H1 (cell line): ENCODE results near the gene MILR1. TPM values are rescaled to one million over a fixed set of nuclear protein-coding genes. Genes with fewer than 3 reads are reported as not detected.

ENCODE experiments used
- CTCF ChIA-PET: fragments of 300-600 bp; sonication (Branson Sonifier 250); formaldehyde crosslinking; loops from one replicate; lab custom pipeline; 2021; ENCODE audit not compliant: partially characterized antibody; lab: Charles Lee
- POLR2A ChIA-PET: fragments of 300-600 bp; sonication (Branson Sonifier 250); formaldehyde crosslinking; loops from one replicate; lab custom pipeline; 2021; ENCODE audit warnings: inconsistent platforms; ENCODE audit not compliant: partially characterized antibody; lab: Charles Lee
- DNase-seq, 2 experiments: peaks; one replicate each; pipeline versions ENCODE4 v3.0.0 to v3.0.0-alpha.2; 2010 to 2022; ENCODE audit warnings: low spot score in 2 of 2, low read depth in 1 of 2, mixed read lengths in 1 of 2
- FAIRE-seq: peaks from 2 replicates; lab custom pipeline; 2011; peaks lifted over from hg19 to GRCh38; lab: Jason Lieb, UNC
- H2AFZ ChIP-seq: 2 replicates; pipeline ENCODE4 v1.8.1; 2012; ENCODE audit warnings: low read length, inconsistent platforms
- H2AK5ac ChIP-seq: 2 replicates; pipeline ENCODE4 v1.6.1; 2013; ENCODE audit warnings: low read depth, low read length
- H2BK120ac ChIP-seq: replicated peaks from 2 replicates; pipeline ENCODE3; 2013; ENCODE audit warnings: low read depth, low read length, inconsistent platforms
- H2BK12ac ChIP-seq: 2 replicates; pipeline ENCODE4 v1.6.1; 2013; ENCODE audit warnings: low read depth, low read length
- H2BK15ac ChIP-seq: 2 replicates; pipeline ENCODE4 v1.6.1; 2013; ENCODE audit warnings: low read length
- H2BK20ac ChIP-seq: 2 replicates; pipeline ENCODE4 v1.6.1; 2013; ENCODE audit warnings: low read length
- H2BK5ac ChIP-seq: 2 replicates; pipeline ENCODE4 v1.6.1; 2013; ENCODE audit warnings: low read depth, low read length
- H3K14ac ChIP-seq: 2 replicates; pipeline ENCODE4 v1.6.1; 2013; ENCODE audit warnings: inconsistent platforms; ENCODE audit not compliant: insufficient read length
- H3K18ac ChIP-seq: 2 replicates; pipeline ENCODE4 v1.6.1; 2013; ENCODE audit warnings: low read length; ENCODE audit errors: extremely low read depth
- H3K23ac ChIP-seq: 2 replicates; pipeline ENCODE4 v1.6.1; 2013; ENCODE audit warnings: inconsistent platforms; ENCODE audit not compliant: insufficient read length
- H3K23me2 ChIP-seq: 2 replicates; pipeline ENCODE4 v1.6.1; 2013; ENCODE audit warnings: low read depth, low read length
- H3K27ac ChIP-seq: 2 replicates; pipeline ENCODE4 v1.6.1; 2011; ENCODE audit warnings: low read depth, low read length, inconsistent platforms
- H3K27me3 ChIP-seq, 4 experiments: replicated peaks in 1 of 4; 1 replicate in 1 of 4; 2 replicates in 3 of 4; pipeline versions ENCODE4 v1.6.1 to v1.8.1; 2011 to 2013; ENCODE audit warnings: low read length in 3 of 4, mild to moderate bottlenecking in 3 of 4, inconsistent platforms in 2 of 4, mixed read lengths in 2 of 4, moderate library complexity in 1 of 4; ENCODE audit not compliant: control insufficient read depth in 3 of 4, insufficient read depth in 3 of 4; ENCODE audit errors: extremely low read depth in 1 of 4
- H3K36me3 ChIP-seq, 4 experiments: 2 replicates each; pipeline versions ENCODE4 v1.6.1 to v1.8.1; 2011 to 2013; ENCODE audit warnings: mild to moderate bottlenecking in 4 of 4, low read length in 3 of 4, moderate library complexity in 2 of 4, control low read depth in 1 of 4, inconsistent platforms in 1 of 4; ENCODE audit not compliant: insufficient read depth in 4 of 4, control insufficient read depth in 2 of 4
- H3K4ac ChIP-seq: replicated peaks from 2 replicates; pipeline ENCODE3; 2013; ENCODE audit warnings: low read length, low read depth, mixed read lengths, inconsistent platforms; ENCODE audit not compliant: insufficient read length
- H3K4me1 ChIP-seq, 4 experiments: replicated peaks in 1 of 4; 1 replicate in 1 of 4; 2 replicates in 3 of 4; pipeline versions ENCODE4 v1.6.1 to v1.8.1; 2011 to 2013; ENCODE audit warnings: low read length in 3 of 4, inconsistent platforms in 2 of 4, mixed read lengths in 1 of 4; ENCODE audit not compliant: insufficient read depth in 4 of 4, control insufficient read depth in 3 of 4
- H3K4me2 ChIP-seq, 2 experiments: 2 replicates each; pipeline versions ENCODE4 v1.6.1 to v1.8.1; 2011 to 2013; ENCODE audit warnings: low read depth in 2 of 2, low read length in 2 of 2, control low read depth in 1 of 2, inconsistent platforms in 1 of 2, mild to moderate bottlenecking in 1 of 2; ENCODE audit not compliant: insufficient read depth in 1 of 2
- H3K4me3 ChIP-seq, 4 experiments: fragments of 200-600, 300-600 bp in 1 of 4; sonication (generic), shearing (Covaris generic), sonication (Bioruptor Twin) in 1 of 4; 2 replicates each; pipeline versions ENCODE4 v1.5.1 to v1.8.1; 2011 to 2016; ENCODE audit warnings: low read length in 4 of 4, low read depth in 3 of 4, control low read depth in 2 of 4, inconsistent platforms in 2 of 4, mild to moderate bottlenecking in 2 of 4, mixed read lengths in 1 of 4, moderate library complexity in 1 of 4; ENCODE audit not compliant: insufficient read depth in 2 of 4; ENCODE audit errors: extremely low read depth in 1 of 4
- H3K56ac ChIP-seq: replicated peaks from 2 replicates; pipeline ENCODE3; 2013; ENCODE audit warnings: low read depth, mild to moderate bottlenecking, mixed read lengths, low read length, inconsistent platforms; ENCODE audit not compliant: insufficient read length
- H3K79me1 ChIP-seq: 2 replicates; pipeline ENCODE4 v1.6.1; 2013; ENCODE audit warnings: low read depth, low read length, control low read depth
- H3K79me2 ChIP-seq, 2 experiments: 2 replicates each; pipeline versions ENCODE4 v1.6.1 to v1.8.1; 2012 to 2013; ENCODE audit warnings: low read length in 2 of 2, mild to moderate bottlenecking in 2 of 2, inconsistent platforms in 1 of 2; ENCODE audit not compliant: insufficient read depth in 2 of 2, control insufficient read depth in 1 of 2
- H3K9ac ChIP-seq, 4 experiments: replicated peaks in 1 of 4; 1 replicate in 1 of 4; 2 replicates in 3 of 4; pipeline versions ENCODE4 v1.6.1 to v1.8.1; 2011 to 2013; ENCODE audit warnings: low read depth in 3 of 4, low read length in 3 of 4, control low read depth in 2 of 4, mild to moderate bottlenecking in 2 of 4, moderate library complexity in 2 of 4, inconsistent platforms in 1 of 4; ENCODE audit errors: extremely low read depth in 1 of 4
- H3K9me3 ChIP-seq, 2 experiments: 2 replicates each; pipeline versions ENCODE4 v1.6.1 to v1.8.1; 2012 to 2013; ENCODE audit warnings: mild to moderate bottlenecking in 2 of 2, moderate library complexity in 2 of 2, control low read depth in 1 of 2, inconsistent platforms in 1 of 2, low read depth in 1 of 2, low read length in 1 of 2, mixed read lengths in 1 of 2; ENCODE audit not compliant: insufficient read depth in 2 of 2
- H4K20me1 ChIP-seq, 2 experiments: replicated peaks in 1 of 2; 2 replicates each; pipeline versions ENCODE3 to v1.8.1; 2011 to 2013; ENCODE audit warnings: inconsistent platforms in 2 of 2, low read length in 2 of 2, mild to moderate bottlenecking in 1 of 2; ENCODE audit not compliant: insufficient read depth in 2 of 2, control insufficient read depth in 1 of 2
- H4K5ac ChIP-seq: 2 replicates; pipeline ENCODE4 v1.6.1; 2013; ENCODE audit warnings: low read length, low read depth, mixed read lengths, inconsistent platforms; ENCODE audit not compliant: insufficient read length
- H4K8ac ChIP-seq: 2 replicates; pipeline ENCODE4 v1.8.0; 2013; ENCODE audit warnings: mild to moderate bottlenecking, moderate library complexity, low read length, inconsistent platforms; ENCODE audit not compliant: insufficient read depth; ENCODE audit errors: extremely low read depth
- H4K91ac ChIP-seq: replicated peaks from 2 replicates; pipeline ENCODE3; 2013; ENCODE audit warnings: low read length, mixed read lengths, inconsistent platforms; ENCODE audit not compliant: insufficient read length
- CBX8 ChIP-seq: fragments of 300-800, 300-1000 bp; sonication (generic); IDR thresholded peaks from 2 replicates; pipeline ENCODE4 v1.7.1; 2016; ENCODE audit warnings: low read depth, low read length, borderline replicate concordance
- CREB1 ChIP-seq: IDR thresholded peaks from 2 replicates; pipeline ENCODE4 v1.6.1; 2012; ENCODE audit warnings: inconsistent platforms
- EGR1 ChIP-seq: IDR thresholded peaks from 2 replicates; pipeline ENCODE4 v1.6.1; 2011; ENCODE audit warnings: low read depth, low read length, borderline replicate concordance
- JUND ChIP-seq: IDR thresholded peaks from 2 replicates; pipeline ENCODE4 v1.6.1; 2011; ENCODE audit warnings: mild to moderate bottlenecking, improper control_type of control experiment, low read length
- KDM4A ChIP-seq: IDR thresholded peaks from one replicate; pipeline ENCODE4 v1.7.1; 2012; ENCODE audit warnings: low read depth, mild to moderate bottlenecking, moderate library complexity, low read length, inconsistent platforms; ENCODE audit not compliant: severe bottlenecking
- NRF1 ChIP-seq: IDR thresholded peaks from 2 replicates; pipeline ENCODE4 v1.6.1; 2011; ENCODE audit warnings: mild to moderate bottlenecking, low read depth, low read length, improper control_type of control experiment
- SIRT6 ChIP-seq: IDR thresholded peaks from one replicate; pipeline ENCODE4 v1.7.1; 2012; ENCODE audit warnings: low read length, inconsistent platforms
- SP4 ChIP-seq: IDR thresholded peaks from 2 replicates; pipeline ENCODE4 v1.6.1; 2012; ENCODE audit warnings: low read length, inconsistent platforms
- WGBS, 2 experiments: shearing (Covaris generic) in 1 of 2; methylation state at CpG; one replicate each; pipeline versions ENCODE4 v1.1.6 to v1.1.7; 2013 to 2015; ENCODE audit warnings: low lambda C conversion rate in 2 of 2, mixed read lengths in 2 of 2, inconsistent platforms in 1 of 2, low coverage in 1 of 2, missing lambda C conversion rate in 1 of 2; ENCODE audit not compliant: insufficient replicate concordance in 2 of 2, insufficient coverage in 1 of 2, insufficient read length in 1 of 2; ENCODE audit errors: extremely low coverage in 1 of 2, missing lambda C conversion rate in 1 of 2; 5-methylcytosine and 5-hydroxymethylcytosine counted together
- polyA plus RNA-seq, 7 experiments: library from polyadenylated mRNA; depleted of rRNA in 3 of 7; stranded (reverse) in 5 of 7; unstranded in 2 of 7; fragments of >200 nt in 5 of 7; fragments of 200-250 nt in 2 of 7; gene quantifications; 1 replicate in 5 of 7; 2 replicates in 1 of 7; 4 replicates in 1 of 7; pipeline versions ENCODE4 v1.2.1 to v1.2.3, GENCODE V29; 2011 to 2013; ENCODE audit warnings: missing spikeins in 2 of 7, mixed read lengths in 2 of 7
- total RNA-seq: library from RNA; stranded (reverse); fragmentation: NEBNext Ultra II Directional; extraction: Animal tissue kit (Norgen Biotek cat#: 25700); gene quantifications from 2 replicates; pipeline ENCODE4 v1.2.1, GENCODE V29; 2021
- TF ChIP-seq, protein P1 (sequence below): IDR thresholded peaks from 2 replicates; pipeline ENCODE4 v1.6.1; 2011; ENCODE audit warnings: low read depth, mild to moderate bottlenecking, low read length; ENCODE audit not compliant: insufficient read depth
- TF ChIP-seq, protein P2 (sequence below): IDR thresholded peaks from 2 replicates; pipeline ENCODE4 v1.6.1; 2012; ENCODE audit warnings: low read length, inconsistent platforms
- TF ChIP-seq, protein P3 (sequence below): IDR thresholded peaks from 2 replicates; pipeline ENCODE4 v1.6.1; 2012; ENCODE audit warnings: inconsistent platforms

The MILR1 gene
- total and polyA plus RNA-seq, 2 of the 8 experiments (the other 6 are each of a cell fraction or from before 2014, with no cell fraction given): not detected

DNA sequence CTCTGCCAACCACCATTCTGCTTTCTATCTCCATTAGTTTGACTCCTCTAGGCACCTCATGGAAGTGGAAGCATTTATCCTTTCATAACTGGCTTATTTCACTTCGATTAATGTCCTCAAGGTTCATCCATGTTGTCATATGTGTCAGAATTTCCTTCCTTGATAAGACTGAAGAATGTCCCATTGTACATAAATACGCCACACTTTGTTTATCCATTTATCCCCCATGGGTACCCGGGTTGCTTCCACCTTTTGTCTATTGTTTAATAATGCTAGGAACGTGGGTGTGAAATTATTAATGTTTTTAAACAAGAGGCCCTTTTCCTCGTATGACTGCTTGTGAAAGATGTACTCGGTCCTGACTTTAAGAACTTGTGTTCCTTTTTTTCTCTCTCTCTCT lies 12.9 kb downstream of the MILR1 start:
- Histone ChIP-seq H3K79me1 (no peaks in the 10 kb centered on the region), H3K56ac (no peak overlapping the region), H4K91ac (no peak overlapping the region), H3K79me2 (no peaks in the 10 kb centered on the region), H2BK12ac (no peak overlapping the region), H3K9me3 (no peaks in the 10 kb centered on the region), H3K23me2 (no peaks in the 10 kb centered on the region), H3K4me1 (no peaks in the 10 kb centered on the region), H2BK5ac (no peak overlapping the region), H2BK120ac (no peak overlapping the region), H2BK15ac (no peak overlapping the region), H3K9ac (no peak overlapping the region), H3K4ac (no peak overlapping the region), H2BK20ac (no peak overlapping the region), H4K8ac (no peak overlapping the region), H4K5ac (no peak overlapping the region), H3K18ac (no peak overlapping the region), H3K4me3 (no peak overlapping the region), H3K27me3 (no peaks in the 10 kb centered on the region; a peak in 1 of 7 replicates), H2AFZ (no peak overlapping the region), H4K20me1 (no peaks in the 10 kb centered on the region), H3K14ac (no peak overlapping the region), H2AK5ac (no peak overlapping the region), H3K27ac (no peak overlapping the region), H3K23ac (no peak overlapping the region), H3K4me2 (no peak overlapping the region), H3K36me3 (no peaks in the 10 kb centered on the region)
- CTCF ChIA-PET: no interaction called here
- 90% methylated on average over 6 of the region's 6 CpGs; no CpG with 5 or more reads in 1 of the 2 experiments for WGBS, 2 experiments
- POLR2A ChIA-PET: no interaction called here
- FAIRE-seq: no peak
- no peak for DNase-seq
- TF ChIP-seq SP4 (no peak), CREB1 (no peak), SIRT6 (no peak), CBX8 (no peak), JUND (no peak), KDM4A (no peak), NRF1 (no peak), EGR1 (no peak)
- TF ChIP-seq, protein P1, sequence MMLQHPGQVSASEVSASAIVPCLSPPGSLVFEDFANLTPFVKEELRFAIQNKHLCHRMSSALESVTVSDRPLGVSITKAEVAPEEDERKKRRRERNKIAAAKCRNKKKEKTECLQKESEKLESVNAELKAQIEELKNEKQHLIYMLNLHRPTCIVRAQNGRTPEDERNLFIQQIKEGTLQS: no peak
- TF ChIP-seq, protein P2, sequence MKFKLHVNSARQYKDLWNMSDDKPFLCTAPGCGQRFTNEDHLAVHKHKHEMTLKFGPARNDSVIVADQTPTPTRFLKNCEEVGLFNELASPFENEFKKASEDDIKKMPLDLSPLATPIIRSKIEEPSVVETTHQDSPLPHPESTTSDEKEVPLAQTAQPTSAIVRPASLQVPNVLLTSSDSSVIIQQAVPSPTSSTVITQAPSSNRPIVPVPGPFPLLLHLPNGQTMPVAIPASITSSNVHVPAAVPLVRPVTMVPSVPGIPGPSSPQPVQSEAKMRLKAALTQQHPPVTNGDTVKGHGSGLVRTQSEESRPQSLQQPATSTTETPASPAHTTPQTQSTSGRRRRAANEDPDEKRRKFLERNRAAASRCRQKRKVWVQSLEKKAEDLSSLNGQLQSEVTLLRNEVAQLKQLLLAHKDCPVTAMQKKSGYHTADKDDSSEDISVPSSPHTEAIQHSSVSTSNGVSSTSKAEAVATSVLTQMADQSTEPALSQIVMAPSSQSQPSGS: no peak
- TF ChIP-seq, protein P3, sequence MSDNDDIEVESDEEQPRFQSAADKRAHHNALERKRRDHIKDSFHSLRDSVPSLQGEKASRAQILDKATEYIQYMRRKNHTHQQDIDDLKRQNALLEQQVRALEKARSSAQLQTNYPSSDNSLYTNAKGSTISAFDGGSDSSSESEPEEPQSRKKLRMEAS: no peak
